CD4-positive, alpha-beta T cell treated with Interferon gamma for 1 hour (primary cell): ENCODE data around the gene GCK.

Source experiments
- DNase-seq: peaks from one replicate; pipeline ENCODE4 v3.0.0-alpha.2; 2020

Gene GCK

DNA sequence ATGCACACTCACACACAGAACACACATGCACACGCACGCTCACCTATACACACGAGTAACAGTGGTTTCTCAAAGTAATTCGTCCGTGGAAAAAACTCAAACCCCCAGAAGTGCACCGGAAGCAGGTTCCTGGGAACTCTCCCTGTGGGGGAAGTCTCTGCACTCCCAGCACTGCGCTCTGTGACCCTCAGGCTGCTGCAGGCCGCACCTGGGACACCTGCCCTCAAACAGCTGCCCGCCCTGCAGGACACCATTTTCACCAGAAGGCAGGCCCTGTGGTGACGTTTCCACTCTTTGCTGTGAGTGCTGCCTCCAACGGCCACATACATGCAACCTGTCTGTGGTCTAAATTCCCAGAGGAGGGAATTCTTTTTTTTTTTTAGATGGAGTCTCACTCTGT is 32.8 kb upstream of the GCK start:
- DNase-seq: no peak

DNA sequence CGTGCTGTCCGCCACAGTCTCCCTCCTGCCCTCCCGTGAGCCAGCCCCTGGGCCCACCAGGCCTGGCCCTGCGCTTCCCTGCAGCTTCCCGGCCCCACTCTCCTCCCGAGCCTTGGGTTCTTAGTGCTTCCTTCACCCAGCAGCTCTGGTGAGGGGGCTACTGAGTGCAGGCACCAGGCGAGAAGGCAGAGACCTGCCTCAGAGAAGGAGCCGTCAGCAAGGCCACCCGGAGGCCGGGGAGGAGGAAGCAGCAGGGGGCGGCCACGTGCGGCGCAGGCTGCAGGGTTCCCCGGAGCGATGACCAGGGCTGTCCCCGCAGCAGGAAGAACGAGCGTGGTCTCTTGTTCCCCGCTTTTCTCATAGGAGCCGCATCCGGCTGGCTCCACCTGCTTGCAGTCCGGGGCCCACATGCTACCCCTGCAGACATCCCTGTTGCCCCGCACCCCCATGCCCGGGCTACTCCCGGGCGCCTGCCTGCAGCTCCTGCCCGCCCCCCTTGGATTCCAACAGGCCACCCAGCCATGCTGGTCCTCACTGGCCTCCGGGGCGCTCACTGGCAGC is 32.1 kb upstream of the GCK start:
- DNase-seq: no peak

DNA sequence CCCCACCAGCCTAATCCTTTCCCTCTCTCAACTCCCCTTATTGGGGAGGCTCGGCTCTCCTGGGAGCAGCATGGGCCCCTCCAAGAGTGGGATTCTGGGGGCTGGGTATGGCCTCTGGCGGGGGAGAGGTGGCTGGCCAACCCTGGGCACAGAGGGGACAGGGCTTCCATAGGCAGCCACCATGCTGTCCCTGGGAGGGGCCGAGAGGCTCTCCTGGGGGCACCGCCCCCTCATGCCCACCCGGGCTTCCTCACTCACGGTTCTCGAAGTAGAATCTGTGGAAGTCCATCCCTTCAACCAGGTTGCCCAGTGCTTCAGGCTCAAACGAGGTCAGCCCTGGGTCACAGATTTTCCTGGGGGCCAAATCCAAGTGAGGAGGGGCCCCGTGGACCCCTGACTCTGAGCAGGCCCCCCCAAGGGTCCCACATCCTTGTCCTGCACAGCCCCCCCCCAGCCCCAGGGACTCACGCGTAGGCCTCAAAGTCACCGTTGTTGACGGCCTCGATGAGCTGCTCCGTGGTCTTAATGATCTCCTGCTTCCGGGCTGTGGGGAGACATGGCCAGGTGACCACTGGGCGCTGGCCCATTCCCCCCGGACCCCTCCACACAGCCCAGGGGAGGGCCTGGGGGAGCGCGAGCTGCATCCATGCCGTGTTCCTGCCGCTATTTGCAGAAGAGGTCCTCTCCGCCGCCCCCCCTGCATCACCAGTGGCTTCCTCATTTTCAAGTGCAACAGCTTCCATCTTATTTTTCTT is 31.3 kb upstream of the GCK start:
- DNase-seq: no peak

- DNase-seq: no peak
Measured at GRCh38 chr7:44220046-44220357, 30.8 kb upstream of the GCK start.

- no peak for DNase-seq
Measured at GRCh38 chr7:44219371-44220045, 30.3 kb upstream of the GCK start.

DNA sequence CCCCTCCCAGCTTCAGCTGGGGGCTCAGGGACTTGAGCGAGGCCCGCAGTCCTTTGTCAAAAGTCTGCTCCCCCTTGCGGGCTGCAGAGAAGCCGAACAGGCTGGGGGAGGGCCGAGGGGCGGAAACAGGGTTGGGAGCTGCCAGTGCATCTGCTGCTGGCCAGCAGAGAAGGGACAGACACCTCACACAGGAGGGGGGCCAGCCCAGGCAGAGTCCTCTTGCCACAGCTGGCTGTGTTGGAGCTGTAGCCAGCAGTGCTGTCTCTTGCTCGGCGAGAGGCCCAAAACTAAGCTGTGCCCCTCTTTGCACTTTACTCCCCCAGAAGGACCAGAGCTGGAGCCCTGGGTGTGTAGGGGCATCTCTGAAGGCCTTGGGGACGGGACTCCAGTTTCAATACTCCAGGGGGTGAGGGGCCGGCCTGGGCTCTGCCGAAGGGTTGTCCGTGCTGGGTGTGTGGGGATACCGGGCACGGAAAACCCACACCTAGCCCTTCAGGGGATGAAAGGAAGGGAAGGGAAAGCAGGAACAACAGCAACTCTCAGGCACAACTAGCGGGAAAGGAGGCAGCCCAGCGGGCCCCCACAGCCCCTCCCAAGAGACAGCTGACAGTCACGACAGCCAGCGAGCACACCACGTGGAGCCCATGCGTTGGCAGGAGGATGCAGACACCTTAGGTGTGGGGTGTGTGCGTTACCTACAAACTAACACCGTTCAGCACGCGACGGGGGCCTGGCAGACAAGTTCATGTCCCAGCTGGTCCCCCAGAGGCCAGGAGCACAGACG is 29.4 kb upstream of the GCK start:
- DNase-seq: no peak

GRCh38 chr7:44217852-44218402 is 28.7 kb upstream of the GCK start:
- no peak for DNase-seq

DNA sequence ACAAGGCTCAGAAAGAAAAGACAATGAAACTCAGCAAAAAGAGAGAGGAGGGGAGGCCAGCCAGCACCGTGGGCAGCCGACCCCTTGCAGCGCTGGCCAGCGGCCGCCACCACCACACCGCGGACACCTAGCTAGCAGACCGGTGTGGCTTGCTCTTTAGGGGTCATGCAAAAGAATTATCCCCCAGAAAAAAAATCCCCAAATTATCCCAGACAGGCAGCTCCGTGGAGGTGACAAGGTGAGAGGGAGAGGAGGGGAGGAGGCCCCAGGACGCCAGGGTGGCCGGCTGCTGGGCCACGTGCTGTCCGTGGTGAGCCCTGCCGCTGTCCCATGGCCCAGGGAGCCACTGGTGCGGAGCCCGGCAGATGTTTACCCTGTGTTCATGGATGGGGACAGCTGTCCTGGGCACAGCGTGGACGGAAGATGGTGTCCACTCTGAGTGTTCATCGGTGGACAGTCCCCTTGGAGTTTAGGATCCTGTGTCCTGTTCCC is 28.0 kb upstream of the GCK start:
- DNase-seq: no peak

DNA sequence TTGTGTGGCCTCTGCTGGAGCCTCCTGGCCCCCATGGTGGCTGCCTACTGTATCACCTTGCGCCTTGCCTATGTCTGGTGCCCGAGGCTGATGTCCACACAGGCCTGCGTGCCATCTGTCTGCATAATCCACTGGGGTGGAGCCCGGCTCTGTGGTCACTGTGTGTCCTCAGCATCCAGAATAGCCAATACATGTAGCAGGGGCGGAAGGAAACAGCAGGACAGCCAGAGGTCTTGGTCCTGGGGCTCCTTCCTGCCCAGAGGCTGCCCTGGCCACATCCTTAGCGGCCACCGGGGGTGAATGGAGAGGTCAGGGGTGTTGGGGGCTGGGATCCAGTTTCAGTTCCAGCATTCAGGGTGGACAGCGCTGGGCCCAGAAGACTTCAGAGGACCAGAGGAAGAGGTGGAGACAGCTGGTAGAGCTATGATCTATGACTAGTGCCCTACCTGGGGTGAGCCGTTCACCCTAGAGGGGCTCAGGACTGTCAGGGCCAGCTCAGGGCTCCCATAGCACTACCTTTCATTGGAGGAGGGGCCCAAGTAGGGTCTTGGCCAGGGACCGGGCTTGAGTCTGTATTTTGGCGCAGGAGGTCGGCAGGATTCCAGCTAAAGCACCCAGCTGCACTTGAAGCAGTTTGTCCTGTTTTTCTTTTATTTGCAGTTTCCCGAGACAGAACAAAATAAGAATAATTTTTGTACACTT is 27.4 kb upstream of the GCK start:
- no peak for DNase-seq

GRCh38 chr7:44216019-44216418 is 26.8 kb upstream of the GCK start:
- DNase-seq: no peak

DNA sequence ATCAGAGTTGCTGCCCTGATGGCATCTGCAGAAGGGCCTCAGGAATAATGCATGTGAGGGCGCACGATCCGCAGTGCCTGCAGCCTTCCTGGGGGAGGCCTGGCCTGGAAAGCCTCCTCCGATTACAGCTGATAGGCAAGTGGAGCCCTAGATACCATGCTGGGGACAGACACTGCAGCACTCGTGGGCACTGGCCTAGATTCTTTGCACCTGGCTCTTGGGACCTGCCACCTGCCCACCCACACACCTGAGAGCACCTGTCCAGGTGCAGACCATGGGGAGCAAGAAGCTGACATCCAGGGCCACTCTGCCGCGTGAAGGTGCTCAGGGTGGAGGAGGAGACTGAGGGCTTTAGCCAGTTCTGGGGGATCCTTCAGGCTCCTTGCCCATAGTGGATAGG is 26.3 kb upstream of the GCK start:
- DNase-seq: no peak

DNA sequence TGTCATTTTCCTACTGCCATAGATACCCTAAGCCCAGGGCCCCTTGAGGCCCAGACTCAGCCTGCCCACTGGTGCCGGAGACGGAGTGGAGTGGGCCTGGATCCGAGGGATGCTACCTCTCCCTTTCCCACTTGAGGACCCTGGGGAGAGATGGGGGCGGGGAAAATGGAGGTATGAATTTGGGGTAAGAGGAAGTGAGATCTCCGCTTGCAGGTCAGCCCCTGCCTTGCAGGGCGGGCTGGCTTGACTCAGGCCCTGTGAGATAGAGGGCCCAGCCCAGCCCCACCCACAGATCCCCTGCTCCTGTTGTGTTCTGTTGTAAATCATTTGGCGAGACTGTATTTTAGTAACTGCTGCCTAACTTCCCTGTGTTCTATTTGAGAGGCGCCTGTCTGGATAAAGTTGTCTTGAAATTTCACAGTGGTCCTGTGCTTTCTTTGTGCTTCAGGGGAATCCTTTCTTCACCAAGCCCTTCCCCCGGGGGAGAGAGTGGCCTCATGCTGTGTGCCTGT is 24.7 kb upstream of the GCK start:
- no peak for DNase-seq

GRCh38 chr7:44213206-44213876 is 24.1 kb upstream of the GCK start:
- DNase-seq: no peak

- no peak for DNase-seq
Measured at GRCh38 chr7:44212581-44213184, 23.4 kb upstream of the GCK start.

- DNase-seq: no peak
Measured at GRCh38 chr7:44212018-44212417, 22.8 kb upstream of the GCK start.

DNA sequence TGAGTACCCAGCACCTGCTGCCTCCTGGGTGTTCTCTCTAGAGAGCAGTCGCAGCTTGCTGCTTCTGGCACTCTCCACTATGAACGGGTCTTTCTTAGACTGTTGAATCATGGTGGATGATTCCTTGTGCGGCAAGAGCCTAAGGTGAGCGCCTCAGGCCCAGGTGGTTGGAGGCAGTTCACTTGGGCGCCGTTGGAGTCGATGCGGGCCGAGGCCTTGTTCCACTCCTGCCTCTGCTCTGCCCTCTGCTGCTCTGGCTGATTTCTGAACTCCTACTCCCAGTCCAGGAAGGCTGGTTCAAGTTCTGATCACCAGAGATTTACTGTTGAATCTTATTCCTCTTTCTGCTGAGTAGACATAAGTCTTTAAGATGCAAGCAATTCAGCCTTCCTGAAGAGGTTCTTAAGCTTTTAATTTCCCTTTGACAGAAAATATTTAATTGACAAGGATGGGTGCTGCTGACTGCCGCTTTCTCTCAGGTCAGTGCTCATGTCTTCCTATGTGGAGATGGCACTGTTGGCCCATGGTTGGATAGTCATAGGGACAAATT is 22.0 kb upstream of the GCK start:
- no peak for DNase-seq

- DNase-seq: no peak
Measured at GRCh38 chr7:44210107-44210506, 20.9 kb upstream of the GCK start.

DNA sequence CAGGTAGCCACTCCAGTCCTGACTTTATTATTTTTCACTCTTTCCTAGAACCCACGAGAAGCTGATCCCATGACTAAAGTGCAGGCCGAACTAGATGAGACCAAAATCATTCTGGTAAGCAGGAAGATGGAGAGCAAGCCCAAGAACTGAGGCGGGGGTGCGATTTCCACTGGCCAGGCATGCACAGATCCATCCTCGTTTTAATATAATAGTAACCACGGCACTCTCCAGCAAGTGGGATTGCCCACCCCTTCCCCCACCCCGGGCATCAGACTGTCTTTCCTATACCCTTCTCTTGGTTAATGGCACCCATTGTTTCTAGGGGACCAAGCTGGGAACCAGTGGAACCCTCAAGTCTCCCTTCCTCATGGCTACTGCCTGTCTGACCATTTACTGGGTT is 18.8 kb upstream of the GCK start:
- no peak for DNase-seq

DNA sequence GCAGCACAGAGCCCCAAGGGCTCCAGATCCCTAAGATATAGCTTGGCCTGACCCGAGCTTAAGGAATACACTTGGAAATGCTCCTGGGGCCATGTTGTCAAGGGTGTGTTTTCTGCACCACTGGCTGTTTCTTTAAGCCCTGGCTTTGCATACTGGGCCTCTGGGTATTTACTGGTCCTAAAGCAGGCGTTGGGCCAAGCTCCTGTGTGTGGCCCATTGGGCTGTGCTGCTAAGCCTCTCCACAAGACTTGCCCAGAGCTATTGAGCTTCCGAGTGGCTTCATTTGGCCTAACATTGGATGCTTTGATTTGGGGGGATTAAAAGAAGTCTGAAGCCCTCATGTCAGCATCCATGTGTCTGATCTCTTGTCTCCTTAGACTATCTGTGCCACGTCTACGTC is 16.8 kb upstream of the GCK start:
- no peak for DNase-seq

DNA sequence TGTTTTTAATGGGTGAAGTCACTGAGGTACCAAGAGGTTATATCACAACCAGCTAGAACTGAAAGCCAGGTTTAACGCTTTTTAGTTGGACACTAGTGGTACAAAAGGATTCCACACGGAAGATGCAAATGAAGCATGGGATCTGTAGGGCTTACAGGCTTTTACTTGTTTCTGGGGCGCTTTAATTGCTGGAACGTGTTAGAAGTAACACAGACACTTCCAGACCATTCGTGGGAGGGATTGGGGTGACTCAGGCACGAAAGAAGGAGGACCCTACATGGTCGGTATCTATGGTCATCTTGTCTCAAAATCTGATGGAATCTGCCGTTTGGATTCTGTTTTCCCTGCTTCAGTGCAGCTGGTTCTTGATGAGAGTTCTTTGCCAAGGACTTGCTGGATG is 12.6 kb upstream of the GCK start:
- DNase-seq: no peak
